Measurements from ENCODE around the gene E2F3.
A peak's percentile ranks its signal among the peaks of the same experiment; 100 is the strongest.

E2F3 gene

DNA sequence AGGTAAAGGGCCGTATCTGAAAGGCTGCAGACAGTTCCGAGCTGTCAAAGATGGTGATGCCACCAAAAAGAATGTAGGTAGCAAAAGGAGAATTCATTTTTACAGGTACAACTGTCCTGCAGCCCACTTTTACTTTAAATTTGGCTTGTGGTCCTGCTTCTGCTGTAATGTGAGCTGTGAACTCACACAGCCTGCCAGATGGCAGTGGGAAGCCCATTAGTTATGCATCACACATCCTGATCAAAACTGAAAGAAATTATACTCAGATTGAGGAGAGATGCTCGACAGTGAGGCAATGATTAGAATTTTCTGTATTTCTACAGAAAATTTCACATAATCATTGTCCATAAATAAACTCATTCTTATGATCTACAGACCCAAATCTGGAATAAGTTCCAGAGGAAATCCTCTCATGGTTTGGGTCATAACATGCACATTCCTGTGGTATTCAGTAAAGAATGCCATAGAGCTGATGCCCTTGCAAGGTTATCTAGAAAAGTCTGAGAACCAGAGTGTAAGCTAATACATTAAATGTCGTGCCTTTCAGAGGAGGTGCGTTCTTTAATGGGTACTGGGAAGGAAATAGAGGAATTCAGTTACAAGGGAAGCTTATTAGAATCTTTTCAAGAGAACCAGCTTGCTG lies 23.9 kb upstream of the E2F3 start:
- H3K4me3 ChIP-seq (ENCODE audit: control insufficient read depth in 1 of 7, extremely low read depth in 1 of 7, insufficient read depth in 4 of 7, low read depth in 2 of 7, low read length in 6 of 7) = no peak overlapping the region
- ChIA-PET POLR2A (no interaction called here), CTCF (interaction anchor here (0.7 to 1.5 kb wide), 4 partner anchors 11 to 145 kb away, joined by 3 read pairs; no protein-coding TSS in a partner anchor)
- H3K27me3 ChIP-seq (replicated peaks in 2 of 5; ENCODE audit: control insufficient read depth in 4 of 5, insufficient read depth in 5 of 5, low read length in 4 of 5) = no peaks in the 10 kb centered on the region
- 50% methylated on average over 4 of the region's 5 CpGs for WGBS (ENCODE audit: insufficient coverage)
- peak in 1 of 3 donors; percentile 29 for DNase-seq
- no peaks in the 10 kb centered on the region for H3K36me3 ChIP-seq (ENCODE audit: control insufficient read depth in 4 of 4, insufficient read depth in 4 of 4, low read length in 3 of 4)
- no peaks in the 10 kb centered on the region for H3K4me1 ChIP-seq (ENCODE audit: control extremely low read depth in 1 of 4, control insufficient read depth in 4 of 4, insufficient read depth in 4 of 4, low read length in 3 of 4)
- H3K9me3 ChIP-seq (ENCODE audit: control extremely low read depth in 1 of 5, control insufficient read depth in 4 of 5, insufficient read depth in 2 of 5, low read depth in 1 of 5, low read length in 4 of 5) = peaks cover 0 to 8% (median 0%) of the 10 kb centered on the region in 5 experiments
- H3K27ac ChIP-seq (ENCODE audit: insufficient read depth in 1 of 2, low read depth in 1 of 2, low read length in 2 of 2, poor library complexity in 1 of 2, severe bottlenecking in 2 of 2) = no peak overlapping the region

DNA sequence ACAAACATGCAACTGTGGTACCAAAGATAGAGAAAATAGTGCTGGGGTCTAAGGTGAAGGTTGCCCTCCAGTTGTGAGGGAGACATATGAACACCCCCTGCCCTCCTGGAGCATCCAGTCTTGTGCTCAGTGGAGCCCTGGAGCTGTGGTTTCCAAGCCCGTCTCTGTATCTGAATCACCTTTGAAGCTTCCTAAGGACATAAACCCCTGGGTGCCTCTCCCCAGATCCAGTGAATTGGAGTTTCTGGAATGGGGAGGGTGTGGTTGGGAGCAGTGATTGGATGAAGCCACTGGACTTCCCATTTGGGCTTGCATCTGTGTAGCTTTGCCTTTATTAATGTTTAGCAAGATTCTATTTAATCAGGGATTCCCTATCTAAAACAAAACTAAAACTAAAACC lies 22.4 kb upstream of the E2F3 start:
- WGBS (ENCODE audit: insufficient coverage) = no CpG with 5 or more reads among the region's 1 CpG
- no peaks in the 10 kb centered on the region for H3K36me3 ChIP-seq (ENCODE audit: control insufficient read depth in 4 of 4, insufficient read depth in 4 of 4, low read length in 3 of 4)
- H3K27me3 ChIP-seq (replicated peaks in 2 of 5; ENCODE audit: control insufficient read depth in 4 of 5, insufficient read depth in 5 of 5, low read length in 4 of 5) = no peaks in the 10 kb centered on the region
- ChIA-PET POLR2A (no interaction called here), CTCF (interaction anchor here (1.4 to 1.5 kb wide), 2 partner anchors 18 to 144 kb away, joined by 3 to 4 read pairs; no protein-coding TSS in a partner anchor)
- no peaks in the 10 kb centered on the region for H3K4me1 ChIP-seq (ENCODE audit: control extremely low read depth in 1 of 4, control insufficient read depth in 4 of 4, insufficient read depth in 4 of 4, low read length in 3 of 4)
- no peak overlapping the region for H3K27ac ChIP-seq (ENCODE audit: insufficient read depth in 1 of 2, low read depth in 1 of 2, low read length in 2 of 2, poor library complexity in 1 of 2, severe bottlenecking in 2 of 2)
- peaks cover 0 to 8% (median 0%) of the 10 kb centered on the region in 5 experiments for H3K9me3 ChIP-seq (ENCODE audit: control extremely low read depth in 1 of 5, control insufficient read depth in 4 of 5, insufficient read depth in 2 of 5, low read depth in 1 of 5, low read length in 4 of 5)
- no peak for DNase-seq
- no peak overlapping the region for H3K4me3 ChIP-seq (ENCODE audit: control insufficient read depth in 1 of 7, extremely low read depth in 1 of 7, insufficient read depth in 4 of 7, low read depth in 2 of 7, low read length in 6 of 7)

DNA sequence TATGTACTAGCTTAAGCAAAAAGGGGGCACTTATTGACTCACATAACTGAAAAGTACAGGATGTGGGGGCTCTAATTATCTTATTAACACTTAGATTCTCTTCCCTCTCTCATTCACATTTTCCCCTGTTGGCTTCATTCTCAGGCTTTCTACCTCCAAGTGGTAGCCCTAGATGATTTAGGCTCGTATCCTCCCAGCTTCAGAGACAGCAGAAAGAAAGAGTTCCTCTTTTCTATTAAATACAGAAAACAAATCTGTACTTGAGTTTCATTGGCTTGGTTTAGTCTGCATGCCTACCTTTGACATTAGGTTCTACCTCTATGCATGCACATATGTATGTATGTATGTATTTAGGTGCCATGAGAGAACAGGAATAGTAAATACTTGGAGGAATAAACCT lies 15.5 kb upstream of the E2F3 start:
- WGBS (ENCODE audit: insufficient coverage) = 60% methylated on average over 1 of the region's 1 CpG
- Histone ChIP-seq H3K27me3 (replicated peaks in 2 of 5; ENCODE audit: control insufficient read depth in 4 of 5, insufficient read depth in 5 of 5, low read length in 4 of 5) (no peaks in the 10 kb centered on the region), H3K4me3 (ENCODE audit: control insufficient read depth in 1 of 7, extremely low read depth in 1 of 7, insufficient read depth in 4 of 7, low read depth in 2 of 7, low read length in 6 of 7) (no peak overlapping the region), H3K27ac (ENCODE audit: insufficient read depth in 1 of 2, low read depth in 1 of 2, low read length in 2 of 2, poor library complexity in 1 of 2, severe bottlenecking in 2 of 2) (no peak overlapping the region), H3K4me1 (ENCODE audit: control extremely low read depth in 1 of 4, control insufficient read depth in 4 of 4, insufficient read depth in 4 of 4, low read length in 3 of 4) (no peaks in the 10 kb centered on the region), H3K36me3 (ENCODE audit: control insufficient read depth in 4 of 4, insufficient read depth in 4 of 4, low read length in 3 of 4) (no peaks in the 10 kb centered on the region), H3K9me3 (ENCODE audit: control extremely low read depth in 1 of 5, control insufficient read depth in 4 of 5, insufficient read depth in 2 of 5, low read depth in 1 of 5, low read length in 4 of 5) (peaks cover 0 to 4% (median 0%) of the 10 kb centered on the region in 5 experiments)
- ChIA-PET CTCF (interaction anchor here (1.2 kb wide), 1 partner anchor 11 kb away, joined by 4 read pairs; no protein-coding TSS in a partner anchor), POLR2A (no interaction called here)
- peak in 1 of 3 donors; percentile 7 for DNase-seq

DNA sequence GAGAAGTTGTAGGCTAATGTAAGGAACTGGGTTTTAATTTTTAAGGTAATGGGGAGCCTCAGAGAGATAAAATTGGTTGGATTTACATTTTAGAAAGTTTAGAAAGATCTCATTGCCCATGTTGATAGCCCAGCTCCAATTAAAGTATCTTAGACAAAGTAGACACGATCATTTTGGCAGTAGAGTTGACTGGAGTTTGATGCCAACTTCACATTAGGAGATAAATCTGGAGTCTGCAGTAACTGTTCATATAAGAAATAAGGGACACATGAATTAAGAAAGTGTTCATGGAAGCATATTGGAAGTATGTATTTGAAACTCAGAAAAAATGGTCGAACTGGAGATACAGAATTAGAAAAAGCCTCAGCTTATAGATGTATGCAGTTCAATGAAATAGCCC lies 12.6 kb upstream of the E2F3 start:
- Histone ChIP-seq H3K9me3 (ENCODE audit: control extremely low read depth in 1 of 5, control insufficient read depth in 4 of 5, insufficient read depth in 2 of 5, low read depth in 1 of 5, low read length in 4 of 5) (no peaks in the 10 kb centered on the region), H3K4me1 (ENCODE audit: control extremely low read depth in 1 of 4, control insufficient read depth in 4 of 4, insufficient read depth in 4 of 4, low read length in 3 of 4) (no peaks in the 10 kb centered on the region), H3K27ac (ENCODE audit: insufficient read depth in 1 of 2, low read depth in 1 of 2, low read length in 2 of 2, poor library complexity in 1 of 2, severe bottlenecking in 2 of 2) (no peak overlapping the region), H3K36me3 (ENCODE audit: control insufficient read depth in 4 of 4, insufficient read depth in 4 of 4, low read length in 3 of 4) (no peaks in the 10 kb centered on the region), H3K4me3 (ENCODE audit: control insufficient read depth in 1 of 7, extremely low read depth in 1 of 7, insufficient read depth in 4 of 7, low read depth in 2 of 7, low read length in 6 of 7) (no peak overlapping the region), H3K27me3 (replicated peaks in 2 of 5; ENCODE audit: control insufficient read depth in 4 of 5, insufficient read depth in 5 of 5, low read length in 4 of 5) (no peaks in the 10 kb centered on the region)
- 88% methylated on average over 2 of the region's 2 CpGs for WGBS (ENCODE audit: insufficient coverage)
- ChIA-PET CTCF (interaction anchor here (0.9 to 1.6 kb wide), 4 partner anchors 10 to 124 kb away, joined by 3 to 5 read pairs (median 4); no protein-coding TSS in a partner anchor), POLR2A (interaction anchor here (0.6 kb wide), 1 partner anchor 255 kb away, joined by 4 read pairs; no protein-coding TSS in a partner anchor)
- no peak for DNase-seq

DNA sequence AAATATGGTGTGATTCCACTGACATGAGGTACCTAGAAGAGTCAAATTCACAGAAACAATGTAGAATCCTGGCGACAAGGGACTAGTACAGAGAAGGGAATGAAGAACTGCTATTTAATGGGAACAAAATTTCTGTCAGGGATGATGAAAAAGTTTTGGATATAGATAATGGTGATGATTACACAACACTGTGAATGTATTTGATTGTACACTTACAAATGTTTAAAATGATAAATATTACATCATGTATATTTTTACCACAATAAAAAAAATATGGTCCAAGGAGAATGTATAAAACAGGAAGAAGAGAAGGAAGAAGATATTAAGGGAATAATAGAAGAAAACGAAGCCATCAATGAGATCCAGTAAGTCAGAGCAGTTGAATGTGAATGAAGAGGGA lies 8.4 kb upstream of the E2F3 start:
- CTCF ChIA-PET = interaction anchor here (1.1 kb wide), 1 partner anchor 103 kb away, joined by 3 read pairs; no protein-coding TSS in a partner anchor
- Histone ChIP-seq H3K27ac (ENCODE audit: insufficient read depth in 1 of 2, low read depth in 1 of 2, low read length in 2 of 2, poor library complexity in 1 of 2, severe bottlenecking in 2 of 2) (no peak overlapping the region), H3K4me1 (ENCODE audit: control extremely low read depth in 1 of 4, control insufficient read depth in 4 of 4, insufficient read depth in 4 of 4, low read length in 3 of 4) (no peaks in the 10 kb centered on the region), H3K36me3 (ENCODE audit: control insufficient read depth in 4 of 4, insufficient read depth in 4 of 4, low read length in 3 of 4) (no peaks in the 10 kb centered on the region), H3K4me3 (ENCODE audit: control insufficient read depth in 1 of 7, extremely low read depth in 1 of 7, insufficient read depth in 4 of 7, low read depth in 2 of 7, low read length in 6 of 7) (no peak overlapping the region), H3K9me3 (ENCODE audit: control extremely low read depth in 1 of 5, control insufficient read depth in 4 of 5, insufficient read depth in 2 of 5, low read depth in 1 of 5, low read length in 4 of 5) (no peaks in the 10 kb centered on the region), H3K27me3 (replicated peaks in 2 of 5; ENCODE audit: control insufficient read depth in 4 of 5, insufficient read depth in 5 of 5, low read length in 4 of 5) (no peaks in the 10 kb centered on the region)
- 90% methylated on average over 2 of the region's 2 CpGs for WGBS (ENCODE audit: insufficient coverage)
- DNase-seq = no peak
- POLR2A ChIA-PET = no interaction called here

DNA sequence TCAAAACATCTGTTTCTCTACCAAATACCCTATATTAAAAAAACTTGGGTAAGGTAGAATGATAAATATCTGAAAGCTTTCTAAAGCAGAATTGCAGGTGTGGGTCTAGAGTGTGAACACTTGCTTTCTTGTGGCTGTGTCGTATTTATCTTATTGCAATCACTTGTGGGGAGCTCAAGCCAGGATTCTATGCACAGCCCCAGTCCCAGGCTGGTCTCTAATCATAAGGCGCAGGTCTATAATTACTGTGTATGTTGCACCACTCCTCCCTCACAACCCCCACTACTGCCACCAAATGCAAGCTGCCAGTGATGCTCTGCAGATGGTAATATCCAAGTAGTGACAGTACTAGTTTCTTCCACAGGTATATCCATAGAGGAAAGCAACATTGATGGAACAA lies 2.2 kb upstream of the E2F3 start:
- ChIA-PET CTCF (interaction anchor here (0.9 to 4.7 kb wide), 16 partner anchors 10 to 133 kb away, joined by 3 to 24 read pairs (median 4); no protein-coding TSS in a partner anchor), POLR2A (no interaction called here)
- Histone ChIP-seq H3K27me3 (replicated peaks in 2 of 5; ENCODE audit: control insufficient read depth in 4 of 5, insufficient read depth in 5 of 5, low read length in 4 of 5) (no peaks in the 10 kb centered on the region), H3K4me3 (ENCODE audit: control insufficient read depth in 1 of 7, extremely low read depth in 1 of 7, insufficient read depth in 4 of 7, low read depth in 2 of 7, low read length in 6 of 7) (no peak overlapping the region), H3K27ac (ENCODE audit: insufficient read depth in 1 of 2, low read depth in 1 of 2, low read length in 2 of 2, poor library complexity in 1 of 2, severe bottlenecking in 2 of 2) (no peak overlapping the region), H3K9me3 (ENCODE audit: control extremely low read depth in 1 of 5, control insufficient read depth in 4 of 5, insufficient read depth in 2 of 5, low read depth in 1 of 5, low read length in 4 of 5) (no peaks in the 10 kb centered on the region), H3K36me3 (ENCODE audit: control insufficient read depth in 4 of 4, insufficient read depth in 4 of 4, low read length in 3 of 4) (no peaks in the 10 kb centered on the region), H3K4me1 (ENCODE audit: control extremely low read depth in 1 of 4, control insufficient read depth in 4 of 4, insufficient read depth in 4 of 4, low read length in 3 of 4) (peaks cover 2 to 14% (median 8%) of the 10 kb centered on the region in 4 experiments)
- no peak for DNase-seq
- WGBS (ENCODE audit: insufficient coverage) = 86% methylated on average over 1 of the region's 2 CpGs

All from common myeloid progenitor, CD34-positive (primary cell).